Right kidney (tissue), 1 donor: ENCODE results near the gene ASB6.
A peak's percentile ranks its signal among the peaks of the same experiment; 100 is the strongest.

Source experiments
- DNase-seq: peaks from one replicate; pipeline ENCODE4 v3.0.0-alpha.2; 2016

ASB6 gene

DNA sequence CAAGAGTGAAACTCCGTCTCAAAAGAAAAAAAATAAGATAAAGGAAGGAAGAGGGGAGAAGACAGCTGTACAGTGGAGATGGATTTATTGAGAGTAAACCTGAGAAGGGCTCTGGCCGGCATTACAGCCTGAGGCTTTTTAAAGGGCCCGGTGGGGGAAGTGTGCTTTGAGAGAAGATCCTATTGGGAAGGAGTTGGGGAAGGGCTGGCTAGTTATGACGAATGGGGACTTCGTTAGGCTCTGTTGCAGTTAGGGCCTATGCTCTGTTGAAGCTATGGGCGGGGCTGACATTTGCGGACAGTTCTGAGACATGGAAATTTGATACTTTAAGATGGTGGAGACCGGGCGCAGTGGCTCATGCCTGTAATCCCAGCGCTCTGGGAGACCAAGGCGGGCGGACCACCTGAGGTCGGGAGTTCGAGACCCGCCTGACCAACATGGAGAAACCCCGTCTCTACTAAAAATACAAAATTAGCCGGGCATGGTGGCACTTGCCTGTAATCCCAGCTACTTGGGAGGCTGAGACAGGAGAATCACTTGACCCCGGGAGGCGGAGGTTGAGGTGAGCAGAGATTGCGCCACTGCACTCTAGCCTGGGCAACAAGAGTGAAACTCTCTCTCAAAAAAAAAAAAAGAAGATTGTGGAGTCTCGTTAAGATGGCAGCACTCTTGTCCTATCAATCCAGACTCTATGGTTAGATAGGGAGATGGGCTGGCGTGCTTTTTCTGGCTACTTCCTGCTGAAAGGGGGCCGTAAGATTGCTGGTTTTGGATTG, 54.3 kb downstream of the ASB6 start:
- peak; percentile 53 for DNase-seq

DNA sequence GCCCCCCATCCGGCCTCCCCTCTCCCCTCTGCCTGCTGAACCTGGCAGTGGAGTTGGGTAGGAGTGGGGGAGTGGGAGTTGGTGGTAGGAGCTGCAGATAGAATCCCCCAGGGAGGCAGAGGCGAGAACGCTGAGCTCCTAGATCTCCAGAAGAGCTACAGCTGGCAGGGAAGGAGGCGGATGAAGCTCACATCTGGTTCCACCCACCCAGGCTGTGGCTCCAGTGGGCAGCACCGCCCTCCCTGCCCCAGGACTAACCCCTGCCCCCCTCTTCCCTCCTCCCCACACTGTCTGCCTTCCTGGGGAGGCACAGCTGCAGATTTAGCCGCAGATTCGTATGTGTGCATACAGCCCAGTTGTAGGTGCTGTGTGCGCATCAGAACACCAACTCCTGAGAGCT, 55.3 kb downstream of the ASB6 start:
- no peak for DNase-seq

DNA sequence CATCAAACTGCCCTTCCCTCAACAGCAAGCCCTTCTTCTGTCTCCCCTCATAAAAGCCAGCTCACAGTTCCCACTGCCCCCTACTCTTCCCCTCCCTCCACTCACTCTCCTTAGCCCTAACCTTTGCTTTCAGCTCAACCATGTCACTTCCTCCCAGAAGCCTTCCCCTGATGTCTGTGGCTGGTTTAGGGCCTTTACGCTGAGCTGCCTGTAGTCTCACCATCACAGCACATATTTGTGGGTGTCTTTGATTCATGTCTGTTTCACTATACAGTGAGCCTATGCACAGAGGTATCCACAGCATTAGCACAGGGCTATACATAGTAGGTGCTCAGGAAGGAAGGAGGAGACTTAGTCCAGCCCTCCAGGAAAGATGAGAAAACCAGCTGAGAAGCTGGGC, 55.7 kb downstream of the ASB6 start:
- DNase-seq = no peak

DNA sequence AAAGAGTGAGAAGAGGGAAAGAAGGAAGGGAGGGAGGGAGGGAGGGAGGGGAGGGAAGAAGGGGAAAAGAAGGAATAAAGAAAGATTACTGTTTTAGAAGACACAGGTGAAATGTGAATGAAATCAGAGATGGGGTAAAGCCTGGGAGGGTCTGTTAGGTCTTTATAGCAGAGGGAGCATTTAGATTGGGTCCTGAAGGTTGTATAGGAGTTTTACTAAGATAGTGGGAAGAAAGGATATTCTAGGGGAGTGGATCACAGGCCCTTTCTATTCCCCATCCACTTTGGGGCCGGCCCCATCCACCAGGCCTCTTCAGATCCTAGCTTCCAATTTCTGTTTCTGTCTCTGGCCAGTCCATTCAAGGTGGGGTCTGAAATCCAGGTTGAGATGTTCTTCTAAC, 56.6 kb downstream of the ASB6 start:
- DNase-seq = no peak
